Kidney epithelial cell (primary cell): Measurements from ENCODE around the gene PALLD. TPM values are rescaled to one million over a fixed set of nuclear protein-coding genes. Genes with fewer than 3 reads are reported as not detected.

ENCODE experiments used
- DNase-seq: peaks from one replicate; pipeline ENCODE4 v3.0.0-alpha.2; 2010; ENCODE audit warnings: low read depth
- H3K27me3 ChIP-seq: 2 replicates; pipeline ENCODE4 v1.6.0; 2011; ENCODE audit warnings: low read length; ENCODE audit not compliant: control insufficient read depth, insufficient read depth
- H3K36me3 ChIP-seq: 2 replicates; pipeline ENCODE4 v1.5.1; 2011; ENCODE audit warnings: low read length; ENCODE audit not compliant: control insufficient read depth, insufficient read depth
- H3K4me3 ChIP-seq: 2 replicates; pipeline ENCODE4 v1.5.1; 2011; ENCODE audit warnings: low read depth, mild to moderate bottlenecking, control low read depth, low read length
- total RNA-seq: library from RNA; depleted of rRNA; stranded (reverse); fragments of >200 nt; gene quantifications from 2 replicates; pipeline ENCODE4 v1.2.3, GENCODE V29; 2015
- TF ChIP-seq, protein P1 (sequence below): IDR thresholded peaks from 2 replicates; pipeline ENCODE4 v1.5.1; 2011; ENCODE audit warnings: mild to moderate bottlenecking, moderate library complexity, low read length, control low read depth, inconsistent platforms; ENCODE audit not compliant: insufficient read depth, poor library complexity, severe bottlenecking

Gene PALLD
- total RNA-seq, 1 donor from 2014 or later = 77.4 TPM

DNA sequence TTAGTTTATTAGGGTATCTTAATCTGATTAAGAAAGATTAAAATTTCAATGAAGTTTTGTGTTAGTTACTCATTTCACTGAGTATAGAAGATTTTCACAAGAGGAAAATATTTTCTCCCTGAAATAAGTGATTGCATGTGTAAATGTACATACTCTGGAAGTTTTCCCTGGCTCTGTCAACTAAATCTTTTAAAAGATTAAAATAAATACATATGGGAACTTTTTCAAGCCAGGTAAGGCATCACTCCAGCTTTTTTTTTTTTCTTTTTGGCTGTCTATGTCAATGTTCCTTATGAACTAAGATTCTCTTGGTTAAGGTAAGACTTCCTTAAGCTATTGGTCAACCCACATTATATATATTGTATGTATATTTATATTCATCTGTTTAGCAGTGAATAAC, 395.6 kb downstream of the PALLD start:
- Histone ChIP-seq H3K36me3 (no peaks in the 10 kb centered on the region), H3K4me3 (no peak overlapping the region), H3K27me3 (no peaks in the 10 kb centered on the region)
- no peak for DNase-seq
- TF ChIP-seq, protein P1, sequence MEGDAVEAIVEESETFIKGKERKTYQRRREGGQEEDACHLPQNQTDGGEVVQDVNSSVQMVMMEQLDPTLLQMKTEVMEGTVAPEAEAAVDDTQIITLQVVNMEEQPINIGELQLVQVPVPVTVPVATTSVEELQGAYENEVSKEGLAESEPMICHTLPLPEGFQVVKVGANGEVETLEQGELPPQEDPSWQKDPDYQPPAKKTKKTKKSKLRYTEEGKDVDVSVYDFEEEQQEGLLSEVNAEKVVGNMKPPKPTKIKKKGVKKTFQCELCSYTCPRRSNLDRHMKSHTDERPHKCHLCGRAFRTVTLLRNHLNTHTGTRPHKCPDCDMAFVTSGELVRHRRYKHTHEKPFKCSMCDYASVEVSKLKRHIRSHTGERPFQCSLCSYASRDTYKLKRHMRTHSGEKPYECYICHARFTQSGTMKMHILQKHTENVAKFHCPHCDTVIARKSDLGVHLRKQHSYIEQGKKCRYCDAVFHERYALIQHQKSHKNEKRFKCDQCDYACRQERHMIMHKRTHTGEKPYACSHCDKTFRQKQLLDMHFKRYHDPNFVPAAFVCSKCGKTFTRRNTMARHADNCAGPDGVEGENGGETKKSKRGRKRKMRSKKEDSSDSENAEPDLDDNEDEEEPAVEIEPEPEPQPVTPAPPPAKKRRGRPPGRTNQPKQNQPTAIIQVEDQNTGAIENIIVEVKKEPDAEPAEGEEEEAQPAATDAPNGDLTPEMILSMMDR = no peak

DNA sequence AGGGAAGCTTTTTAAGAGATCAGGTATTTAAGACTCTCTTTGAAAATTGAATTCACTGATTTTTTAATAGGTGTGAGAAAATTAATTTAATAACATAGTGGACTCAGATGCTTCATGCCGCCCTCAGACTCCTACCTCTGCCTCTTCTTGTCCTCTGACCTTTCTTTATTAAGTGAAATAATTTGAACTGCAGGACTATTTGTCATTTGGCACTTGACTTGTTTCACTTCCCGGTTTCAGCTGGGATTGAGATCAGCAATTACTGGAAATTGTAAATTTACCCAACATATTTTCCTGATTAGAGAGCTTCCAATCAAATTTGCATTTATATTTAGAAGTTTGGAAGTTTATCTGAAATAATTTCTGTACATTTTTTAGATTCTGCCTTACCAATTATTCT, 396.4 kb downstream of the PALLD start:
- H3K36me3 ChIP-seq = no peaks in the 10 kb centered on the region
- DNase-seq = no peak
- H3K27me3 ChIP-seq = no peaks in the 10 kb centered on the region
- TF ChIP-seq, protein P1 = no peak
- no peak overlapping the region for H3K4me3 ChIP-seq

DNA sequence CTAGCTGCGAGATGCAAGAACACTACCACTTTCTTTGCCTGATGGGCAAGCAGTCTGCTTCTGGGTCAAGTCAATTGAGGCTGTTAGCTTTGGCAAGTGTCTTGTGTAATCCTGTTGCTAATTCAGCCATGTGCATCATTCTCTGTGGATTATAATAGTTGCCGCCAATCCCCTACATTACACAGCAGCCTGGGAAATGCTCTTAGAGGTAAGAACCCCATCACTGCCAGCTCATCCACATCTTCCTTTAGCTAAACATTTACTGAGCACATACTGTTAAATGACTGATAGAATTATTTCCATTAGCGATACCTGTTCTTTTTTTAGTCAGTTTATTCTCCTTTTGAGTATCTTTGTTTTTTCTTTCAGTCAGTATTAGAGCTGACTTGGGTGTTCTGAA, 397.0 kb downstream of the PALLD start:
- Histone ChIP-seq H3K27me3 (no peaks in the 10 kb centered on the region), H3K36me3 (no peaks in the 10 kb centered on the region), H3K4me3 (no peak overlapping the region)
- DNase-seq = no peak
- TF ChIP-seq, protein P1 = no peak

DNA sequence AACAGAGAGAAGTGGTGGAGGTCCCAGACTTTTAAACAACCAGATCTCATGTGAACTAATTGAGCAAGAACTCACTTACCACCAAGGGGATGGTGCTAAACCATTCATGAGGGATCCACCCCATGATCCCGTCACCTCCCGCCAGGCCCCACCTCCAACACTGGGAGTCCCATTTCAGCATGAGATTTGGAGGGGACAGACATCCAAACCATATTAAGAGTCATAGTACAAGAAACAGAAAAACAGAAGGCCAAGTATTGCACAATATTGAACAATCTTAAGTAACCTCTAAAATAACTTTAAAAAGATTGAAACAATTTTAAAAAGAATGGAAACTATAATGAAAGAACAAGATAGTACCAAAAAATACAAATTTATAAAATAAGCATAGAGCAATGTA, 403.2 kb downstream of the PALLD start:
- TF ChIP-seq, protein P1 = no peak
- H3K36me3 ChIP-seq = no peaks in the 10 kb centered on the region
- H3K4me3 ChIP-seq = no peak overlapping the region
- H3K27me3 ChIP-seq = no peaks in the 10 kb centered on the region
- no peak for DNase-seq

DNA sequence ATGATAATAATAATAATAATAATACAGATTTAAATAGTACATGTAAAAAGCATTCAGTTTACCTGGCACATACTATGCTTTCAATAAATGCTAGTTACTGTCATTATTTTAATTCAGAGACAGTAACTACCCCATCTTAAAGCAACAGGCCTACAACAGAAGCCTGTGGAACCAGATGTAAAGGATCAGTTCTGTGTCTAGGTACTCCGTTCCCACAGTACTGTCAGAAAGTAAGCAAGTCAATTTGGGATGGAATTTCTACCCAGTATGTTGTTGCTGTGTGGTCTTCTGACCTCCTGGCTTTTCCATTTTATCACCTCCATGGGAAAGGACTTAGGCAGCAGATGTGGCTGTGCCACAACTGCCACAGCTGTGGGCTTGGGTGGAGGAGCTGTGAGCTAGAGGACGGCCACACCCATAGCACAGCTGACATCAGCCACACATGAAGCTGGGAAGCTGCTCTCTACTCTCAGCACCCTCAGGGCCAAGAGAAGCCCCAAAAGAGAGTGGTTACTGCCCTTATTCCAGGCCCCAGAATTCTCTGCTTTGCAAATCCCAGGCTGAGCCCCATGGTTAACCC, 410.4 kb downstream of the PALLD start:
- no peak overlapping the region for H3K4me3 ChIP-seq
- TF ChIP-seq, protein P1 = no peak
- no peaks in the 10 kb centered on the region for H3K27me3 ChIP-seq
- peaks cover 1% of the 10 kb centered on the region for H3K36me3 ChIP-seq
- DNase-seq = no peak

DNA sequence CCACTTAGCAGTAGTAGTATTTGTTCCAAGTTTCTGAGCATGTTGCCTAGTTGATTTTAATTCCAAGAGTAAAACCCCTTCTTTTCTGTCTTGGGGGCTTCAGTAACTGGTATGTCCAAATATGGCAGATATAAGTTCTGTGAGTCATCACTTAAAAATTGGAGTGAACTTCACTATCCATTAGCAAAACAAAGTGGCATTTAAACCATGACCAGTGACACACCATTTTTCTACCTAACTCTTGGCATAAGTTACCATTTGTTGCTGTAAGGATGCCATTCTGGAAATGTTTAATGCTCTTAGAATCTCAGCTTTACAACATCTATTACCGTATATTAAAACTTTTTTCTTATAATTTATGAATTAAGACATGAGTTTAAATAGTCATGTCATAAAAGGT, 411.2 kb downstream of the PALLD start:
- Histone ChIP-seq H3K36me3 (peaks cover 1% of the 10 kb centered on the region), H3K27me3 (no peaks in the 10 kb centered on the region), H3K4me3 (no peak overlapping the region)
- DNase-seq = peak; percentile 25
- TF ChIP-seq, protein P1 = no peak
